Measurements from ENCODE around the gene DIS3L2. TPM values are rescaled to one million over a fixed set of nuclear protein-coding genes. Genes with fewer than 3 reads are reported as not detected.
"Not testable (repeated sequence)": the region's sequence is repeated elsewhere in the genome, so short reads cannot be mapped to it uniquely, and the experiment has no call there.

Gene DIS3L2
- total and polyA plus RNA-seq, 12 donors, result 20.0 to 54.7 (median 30.5) TPM

- H3K27me3 ChIP-seq; H3K4me1 ChIP-seq (replicated peaks in 1 of 2); intact Hi-C loops (cut with DNase I); H3K27ac ChIP-seq; H3K36me3 ChIP-seq (replicated peaks in 1 of 2); H3K4me3 ChIP-seq; H3K9me3 ChIP-seq (replicated peaks in 1 of 3): not testable (repeated sequence)
- TF ChIP-seq, protein P1, sequence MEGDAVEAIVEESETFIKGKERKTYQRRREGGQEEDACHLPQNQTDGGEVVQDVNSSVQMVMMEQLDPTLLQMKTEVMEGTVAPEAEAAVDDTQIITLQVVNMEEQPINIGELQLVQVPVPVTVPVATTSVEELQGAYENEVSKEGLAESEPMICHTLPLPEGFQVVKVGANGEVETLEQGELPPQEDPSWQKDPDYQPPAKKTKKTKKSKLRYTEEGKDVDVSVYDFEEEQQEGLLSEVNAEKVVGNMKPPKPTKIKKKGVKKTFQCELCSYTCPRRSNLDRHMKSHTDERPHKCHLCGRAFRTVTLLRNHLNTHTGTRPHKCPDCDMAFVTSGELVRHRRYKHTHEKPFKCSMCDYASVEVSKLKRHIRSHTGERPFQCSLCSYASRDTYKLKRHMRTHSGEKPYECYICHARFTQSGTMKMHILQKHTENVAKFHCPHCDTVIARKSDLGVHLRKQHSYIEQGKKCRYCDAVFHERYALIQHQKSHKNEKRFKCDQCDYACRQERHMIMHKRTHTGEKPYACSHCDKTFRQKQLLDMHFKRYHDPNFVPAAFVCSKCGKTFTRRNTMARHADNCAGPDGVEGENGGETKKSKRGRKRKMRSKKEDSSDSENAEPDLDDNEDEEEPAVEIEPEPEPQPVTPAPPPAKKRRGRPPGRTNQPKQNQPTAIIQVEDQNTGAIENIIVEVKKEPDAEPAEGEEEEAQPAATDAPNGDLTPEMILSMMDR (IDR thresholded peaks at IDR 0.05), result peak in 5 of 6 experiments; percentile 19 to 49 (median 36)
- 54 to 70% (median 59%) methylated on average over 4 to 15 of the region's 15 CpGs; no CpG with 5 or more reads in 1 of the 4 donors for WGBS, 4 donors
- peak in 4 of 7 donors; percentile 8 to 18 (median 12) for DNase-seq
Observed at GRCh38 chr2:232335206-232335858, 373.8 kb downstream of the DIS3L2 start.

- Histone ChIP-seq H3K27ac (no peak overlapping the region), H3K4me1 (replicated peaks in 1 of 2) (no peaks in the 10 kb centered on the region), H3K27me3 (no peaks in the 10 kb centered on the region), H3K36me3 (replicated peaks in 1 of 2) (no peaks in the 10 kb centered on the region), H3K4me3 (no peak overlapping the region), H3K9me3 (replicated peaks in 1 of 3) (no peaks in the 10 kb centered on the region)
- peak in 3 of 7 donors; percentile 5 to 10 (median 6) for DNase-seq
- WGBS, 4 donors, result 90 to 95% (median 94%) methylated on average over 2 to 4 of the region's 4 CpGs
- intact Hi-C loops (cut with DNase I), result no loop called here
- TF ChIP-seq POLR2A (IDR thresholded peaks at IDR 0.05), result no peak
- TF ChIP-seq, protein P1 (IDR thresholded peaks at IDR 0.05), result no peak
Observed at GRCh38 chr2:232335859-232336215, 374.3 kb downstream of the DIS3L2 start.

DNA sequence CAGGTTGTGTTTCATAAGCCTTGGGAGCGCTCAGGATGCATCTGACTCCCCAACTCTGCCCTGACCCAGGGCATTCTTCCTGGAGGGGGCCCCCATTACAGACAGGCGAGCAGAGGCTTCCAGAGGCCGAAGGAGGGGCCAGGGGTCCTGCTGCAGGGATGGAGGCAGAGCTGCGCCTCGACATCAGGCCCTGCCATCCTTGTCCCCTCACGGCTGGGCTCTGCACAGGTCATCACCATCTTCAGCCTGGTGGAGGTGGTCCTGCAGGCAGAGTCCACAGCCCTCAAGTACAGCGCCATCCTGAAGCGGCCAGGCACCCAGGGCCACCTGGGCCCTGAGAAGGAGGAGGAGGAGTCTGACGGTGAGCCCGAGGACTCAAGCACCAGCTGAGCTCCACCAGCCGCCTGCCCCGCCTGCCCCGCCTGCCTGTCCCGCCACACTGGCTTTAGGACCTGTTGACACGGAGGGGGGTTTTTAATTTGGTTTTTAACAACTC, 374.8 kb downstream of the DIS3L2 start:
- intact Hi-C loops (cut with DNase I), result no loop called here
- WGBS, 4 donors, result 96 to 98% (median 96%) methylated on average over 9 to 15 of the region's 15 CpGs

GRCh38 chr2:232336981-232337720, 375.6 kb downstream of the DIS3L2 start:
- Histone ChIP-seq H3K27me3 (no peaks in the 10 kb centered on the region), H3K4me3 (no peak overlapping the region), H3K36me3 (replicated peaks in 1 of 2) (no peaks in the 10 kb centered on the region), H3K27ac (no peak overlapping the region), H3K4me1 (replicated peaks in 1 of 2) (no peaks in the 10 kb centered on the region), H3K9me3 (replicated peaks in 1 of 3) (no peaks in the 10 kb centered on the region)
- intact Hi-C loops (cut with DNase I), result no loop called here
- 85 to 91% (median 90%) methylated on average over 7 to 18 of the region's 18 CpGs for WGBS, 4 donors
- peak in 3 of 7 donors; percentile 9 to 10 (median 9) for DNase-seq
- no peak for TF ChIP-seq POLR2A (IDR thresholded peaks at IDR 0.05)
- TF ChIP-seq, protein P1 (IDR thresholded peaks at IDR 0.05), result no peak

More for the DNA sequence above, 374.8 kb downstream of the DIS3L2 start:
- DNase-seq, result peak in 4 of 7 donors; percentile 8 to 19 (median 10)
- TF ChIP-seq, protein P1 (IDR thresholded peaks at IDR 0.05), result no peak
- TF ChIP-seq POLR2A (IDR thresholded peaks at IDR 0.05), result no peak
- Histone ChIP-seq H3K4me1 (replicated peaks in 1 of 2) (no peaks in the 10 kb centered on the region), H3K9me3 (replicated peaks in 1 of 3) (no peaks in the 10 kb centered on the region), H3K27ac (no peak overlapping the region), H3K27me3 (no peaks in the 10 kb centered on the region), H3K4me3 (no peak overlapping the region), H3K36me3 (replicated peaks in 1 of 2) (no peaks in the 10 kb centered on the region)

GRCh38 chr2:232338094-232338758, 376.7 kb downstream of the DIS3L2 start:
- H3K9me3 ChIP-seq (replicated peaks in 1 of 3); H3K4me3 ChIP-seq; H3K27me3 ChIP-seq; H3K27ac ChIP-seq; H3K36me3 ChIP-seq (replicated peaks in 1 of 2); intact Hi-C loops (cut with DNase I); H3K4me1 ChIP-seq (replicated peaks in 1 of 2): not testable (repeated sequence)
- DNase-seq, result peak in 1 of 7 donors; percentile 1
- WGBS, 4 donors, result 89 to 100% (median 96%) methylated on average over 2 to 11 of the region's 16 CpGs
